Naive B cell (primary cell): Measurements from ENCODE around the gene TCAF1. TPM values are rescaled to one million over a fixed set of nuclear protein-coding genes. Genes with fewer than 3 reads are reported as not detected.

ENCODE experiments used
- ATAC-seq, 2 donors: fragments of 150-1000 bp; cut with Tn5 transposase; 2 replicates each; pipeline ENCODE4 v1.10.0; 2021; ENCODE audit warnings: low read depth in 2 of 2, mild to moderate bottlenecking in 2 of 2, moderate library complexity in 2 of 2
- DNase-seq: peaks from one replicate; pipeline ENCODE4 v3.0.0; 2022
- H3K27ac Mint-ChIP-seq, 6 donors: one replicate each; pipeline ENCODE4 v1.8.0; 2020 to 2022; ENCODE audit warnings: mild to moderate bottlenecking in 6 of 6, mixed read lengths in 6 of 6, moderate library complexity in 5 of 6, inconsistent platforms in 2 of 6
- H3K27me3 Mint-ChIP-seq, 3 donors: one replicate each; pipeline ENCODE4 v1.8.0; 2021 to 2022; ENCODE audit warnings: mixed read lengths in 3 of 3, mild to moderate bottlenecking in 1 of 3
- H3K36me3 Mint-ChIP-seq, 2 donors: one replicate each; pipeline ENCODE4 v1.8.0; 2020 to 2022; ENCODE audit warnings: mixed read lengths in 2 of 2, inconsistent platforms in 1 of 2, mild to moderate bottlenecking in 1 of 2
- H3K4me1 Mint-ChIP-seq, 3 donors: one replicate each; pipeline ENCODE4 v1.8.0; 2020 to 2022; ENCODE audit warnings: mixed read lengths in 3 of 3, inconsistent platforms in 1 of 3, mild to moderate bottlenecking in 1 of 3, moderate library complexity in 1 of 3
- H3K4me3 Mint-ChIP-seq, 8 donors: one replicate each; pipeline ENCODE4 v1.8.0; 2020 to 2022; ENCODE audit warnings: mild to moderate bottlenecking in 8 of 8, mixed read lengths in 8 of 8, moderate library complexity in 8 of 8, inconsistent platforms in 2 of 8
- H3K9me3 Mint-ChIP-seq, 7 donors: one replicate each; pipeline ENCODE4 v1.8.0; 2020 to 2022; ENCODE audit warnings: mixed read lengths in 7 of 7, mild to moderate bottlenecking in 5 of 7, inconsistent platforms in 2 of 7, moderate library complexity in 1 of 7
- polyA plus RNA-seq, 6 donors: library from polyadenylated mRNA; unstranded; fragments of 300-500 nt; fragmentation: Illumina TruSeq; gene quantifications; one replicate each; pipeline ENCODE4 v1.2.3, GENCODE V29; 2021; ENCODE audit warnings: low read depth in 6 of 6

The TCAF1 gene
- polyA plus RNA-seq, 6 donors from 2014 or later = 6.3 to 16.9 (median 8.5) TPM

DNA sequence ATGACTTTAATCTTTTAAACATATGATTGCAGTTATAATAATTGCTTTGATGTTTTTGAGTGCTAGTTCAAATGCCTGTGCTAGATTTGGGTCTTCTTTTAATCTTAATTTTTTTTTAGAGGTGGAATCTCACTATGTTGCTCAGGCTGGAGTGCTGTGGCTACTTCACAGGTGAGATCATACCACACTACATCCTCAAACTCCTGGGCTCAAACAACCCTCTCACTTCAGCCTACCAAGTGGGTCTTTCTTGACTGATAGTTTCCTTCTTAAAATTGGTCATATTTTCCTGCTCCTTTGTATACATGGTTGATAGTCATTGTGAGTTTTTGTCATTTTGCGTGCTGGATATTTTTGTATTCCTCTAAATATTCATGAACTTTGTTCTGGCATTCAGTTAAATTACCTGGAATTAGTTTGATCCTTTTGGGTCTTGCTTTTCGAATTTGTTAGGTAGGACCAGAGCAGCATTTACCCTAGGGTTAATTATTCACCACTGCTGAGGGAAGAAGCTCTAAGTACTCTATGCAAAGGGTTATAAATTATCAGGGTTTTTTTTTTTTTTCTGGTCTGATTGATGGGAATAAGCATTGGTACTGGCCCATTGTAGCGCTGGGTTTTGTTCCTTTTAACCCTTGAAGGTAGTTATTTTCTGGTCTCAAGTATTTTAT, 12.1 kb upstream of the TCAF1 start:
- Mint-ChIP-seq H3K9me3 (peaks cover 0 to 6% (median 0%) of the 10 kb centered on the region in 7 donors), H3K36me3 (no peaks in the 10 kb centered on the region), H3K27me3 (peaks cover 4 to 28% (median 28%) of the 10 kb centered on the region in 3 donors), H3K4me1 (no peaks in the 10 kb centered on the region), H3K27ac (no peak overlapping the region), H3K4me3 (no peak overlapping the region)
- DNase-seq (no peak), ATAC-seq (no peak)

DNA sequence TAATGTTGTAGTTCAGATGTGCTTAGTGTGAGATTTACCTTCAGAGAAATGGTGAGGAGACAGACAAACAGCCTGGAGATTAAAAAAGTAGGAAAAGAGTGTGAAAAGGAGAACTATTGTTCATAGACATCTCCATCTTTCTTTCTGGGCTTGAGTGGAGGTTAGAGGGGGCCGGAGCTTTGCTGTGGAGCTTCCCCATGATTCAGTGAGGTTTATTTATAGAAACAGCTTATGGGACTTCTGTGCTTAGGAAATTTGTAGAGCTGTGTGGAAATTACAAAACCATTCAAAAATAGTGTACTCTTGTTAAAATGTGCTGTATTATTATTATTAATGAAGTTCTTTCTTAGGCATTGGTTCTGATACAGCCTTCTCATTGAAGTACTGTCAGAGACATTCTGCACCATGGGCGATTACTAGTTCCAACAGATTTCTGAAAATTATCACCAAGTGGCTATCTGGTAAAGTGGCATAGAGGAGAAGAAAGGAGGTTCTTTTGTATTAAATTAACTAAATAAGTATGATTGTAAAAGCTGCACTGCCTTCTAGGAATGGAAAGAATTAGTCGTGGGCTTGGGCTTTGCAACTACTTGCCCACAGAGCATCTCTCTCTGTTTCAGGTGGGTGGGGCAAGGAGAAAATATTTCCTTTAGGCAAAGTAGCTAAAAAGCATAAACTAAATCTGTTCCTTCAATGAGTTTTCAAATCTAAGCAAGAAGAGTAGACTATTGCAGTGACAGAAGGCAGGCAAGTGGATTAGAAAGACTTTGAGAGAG, 8.7 kb upstream of the TCAF1 start:
- H3K27me3 Mint-ChIP-seq = peaks cover 9 to 20% (median 13%) of the 10 kb centered on the region in 3 donors
- H3K4me3 Mint-ChIP-seq = no peak overlapping the region
- no peaks in the 10 kb centered on the region for H3K9me3 Mint-ChIP-seq
- H3K27ac Mint-ChIP-seq = peak overlapping the region in 1 of 6 donors; percentile 5
- ATAC-seq (no peak), DNase-seq (no peak)
- no peaks in the 10 kb centered on the region for H3K36me3 Mint-ChIP-seq
- H3K4me1 Mint-ChIP-seq = no peaks in the 10 kb centered on the region

GRCh38 chr7:143909863-143910262, 7.9 kb upstream of the TCAF1 start:
- Mint-ChIP-seq H3K27ac (no peak overlapping the region), H3K9me3 (no peaks in the 10 kb centered on the region)
- DNase-seq = no peak

GRCh38 chr7:143908120-143908519, 6.1 kb upstream of the TCAF1 start:
- H3K27me3 Mint-ChIP-seq = peaks cover 10 to 26% (median 11%) of the 10 kb centered on the region in 3 donors
- H3K4me1 Mint-ChIP-seq = no peaks in the 10 kb centered on the region
- H3K9me3 Mint-ChIP-seq = no peaks in the 10 kb centered on the region

More at GRCh38 chr7:143909863-143910262, 7.9 kb upstream of the TCAF1 start:
- H3K36me3 Mint-ChIP-seq = no peaks in the 10 kb centered on the region
- peaks cover 13 to 26% (median 18%) of the 10 kb centered on the region in 3 donors for H3K27me3 Mint-ChIP-seq
- H3K4me1 Mint-ChIP-seq = no peaks in the 10 kb centered on the region
- no peak for ATAC-seq
- H3K4me3 Mint-ChIP-seq = no peak overlapping the region

DNA sequence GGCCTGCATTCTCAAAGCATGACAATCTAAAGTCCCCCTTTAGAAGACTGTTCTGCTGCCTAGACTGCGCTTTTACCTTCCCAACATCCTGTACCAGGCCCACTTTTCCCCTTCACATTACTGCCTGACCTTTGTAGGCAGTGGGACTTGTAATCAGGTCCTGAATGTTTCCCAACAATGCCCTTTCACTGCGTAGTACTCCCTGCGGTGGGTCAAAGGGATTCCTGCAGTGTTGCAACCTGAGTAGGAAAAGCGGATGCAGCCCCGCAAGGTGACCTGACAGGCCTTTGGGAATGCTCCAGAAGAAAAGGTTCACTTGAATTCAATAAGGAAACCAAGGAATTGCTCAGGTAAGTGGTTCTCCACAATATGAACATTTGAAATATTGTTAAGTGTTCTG, 4.9 kb upstream of the TCAF1 start:
- Mint-ChIP-seq H3K4me1 (peaks cover 0 to 5% (median 2%) of the 10 kb centered on the region in 3 donors), H3K27ac (no peak overlapping the region), H3K9me3 (no peaks in the 10 kb centered on the region), H3K4me3 (no peak overlapping the region), H3K36me3 (no peaks in the 10 kb centered on the region), H3K27me3 (peaks cover 10 to 26% (median 11%) of the 10 kb centered on the region in 3 donors)
- DNase-seq (no peak), ATAC-seq (no peak)

More at GRCh38 chr7:143908120-143908519, 6.1 kb upstream of the TCAF1 start:
- Mint-ChIP-seq H3K27ac (no peak overlapping the region), H3K36me3 (no peaks in the 10 kb centered on the region), H3K4me3 (no peak overlapping the region)
- DNase-seq = no peak
- ATAC-seq = no peak

GRCh38 chr7:143906151-143906550, 4.2 kb upstream of the TCAF1 start:
- peaks cover 4 to 11% (median 7%) of the 10 kb centered on the region in 3 donors for H3K4me1 Mint-ChIP-seq
- H3K4me3 Mint-ChIP-seq = no peak overlapping the region
- no peak overlapping the region for H3K27ac Mint-ChIP-seq
- no peak for ATAC-seq
- peaks cover 10 to 26% (median 11%) of the 10 kb centered on the region in 3 donors for H3K27me3 Mint-ChIP-seq
- no peak for DNase-seq
- no peaks in the 10 kb centered on the region for H3K36me3 Mint-ChIP-seq
- H3K9me3 Mint-ChIP-seq = no peaks in the 10 kb centered on the region

DNA sequence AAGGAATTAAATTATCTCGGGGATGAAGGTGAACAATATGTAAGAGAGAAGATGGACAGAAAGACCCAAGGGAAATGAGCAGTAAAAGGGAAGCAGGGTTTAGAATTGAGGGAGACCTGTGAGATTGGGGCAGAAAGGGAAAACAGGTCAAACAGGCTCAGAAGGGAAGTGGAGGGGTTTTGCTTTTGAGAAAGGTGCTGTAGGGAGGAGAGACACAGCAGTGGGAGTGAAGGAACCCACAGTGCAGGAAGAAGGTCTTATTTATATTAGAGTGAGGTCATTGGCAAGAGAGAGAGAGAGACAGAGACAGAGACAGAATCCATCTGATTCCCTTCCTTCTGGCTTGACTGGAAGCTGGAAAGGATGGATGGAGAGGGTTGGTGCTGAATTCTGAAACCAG, 3.5 kb upstream of the TCAF1 start:
- no peaks in the 10 kb centered on the region for H3K9me3 Mint-ChIP-seq
- DNase-seq (no peak), ATAC-seq (no peak)
- H3K27me3 Mint-ChIP-seq = peaks cover 10 to 24% (median 10%) of the 10 kb centered on the region in 3 donors
- no peak overlapping the region for H3K4me3 Mint-ChIP-seq
- H3K4me1 Mint-ChIP-seq = peaks cover 11 to 17% (median 13%) of the 10 kb centered on the region in 3 donors
- H3K36me3 Mint-ChIP-seq = no peaks in the 10 kb centered on the region
- H3K27ac Mint-ChIP-seq = no peak overlapping the region

- peak overlapping the region; percentile 86 to 99 (median 96) for H3K4me3 Mint-ChIP-seq
- H3K4me1 Mint-ChIP-seq = peaks cover 20 to 30% (median 25%) of the 10 kb centered on the region in 3 donors
- H3K36me3 Mint-ChIP-seq = no peaks in the 10 kb centered on the region
- peaks cover 6 to 10% (median 8%) of the 10 kb centered on the region in 3 donors for H3K27me3 Mint-ChIP-seq
- ATAC-seq (no peak), DNase-seq (no peak)
- peak overlapping the region; percentile 67 to 97 (median 94) for H3K27ac Mint-ChIP-seq
- H3K9me3 Mint-ChIP-seq = no peaks in the 10 kb centered on the region
Measured at GRCh38 chr7:143902332-143902899, 440 bp upstream of the TCAF1 start.

DNA sequence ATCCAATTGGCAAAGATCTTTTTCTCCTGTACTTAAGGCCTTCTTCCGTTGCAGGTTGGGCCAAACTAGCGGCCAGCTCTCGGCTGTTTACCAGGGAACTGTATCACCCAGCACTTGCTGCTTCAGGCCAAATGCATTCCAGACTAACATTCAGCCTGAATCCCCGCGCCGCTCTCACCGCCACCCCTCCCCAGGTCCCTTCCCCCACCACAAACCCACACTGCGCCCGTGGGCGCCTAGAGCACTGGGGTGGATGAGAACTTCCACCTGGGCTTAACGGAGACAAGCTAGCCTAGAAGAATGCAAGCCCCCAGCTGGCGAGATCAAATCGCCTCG, 676 bp downstream of the TCAF1 start:
- ATAC-seq = no peak
- H3K27me3 Mint-ChIP-seq = peaks cover 5 to 8% (median 6%) of the 10 kb centered on the region in 3 donors
- H3K9me3 Mint-ChIP-seq = no peaks in the 10 kb centered on the region
- H3K4me1 Mint-ChIP-seq = peaks cover 20 to 30% (median 25%) of the 10 kb centered on the region in 3 donors
- no peak for DNase-seq
- H3K4me3 Mint-ChIP-seq = peak overlapping the region; percentile 86 to 99 (median 96)
- H3K27ac Mint-ChIP-seq = peak overlapping the region; percentile 67 to 97 (median 94)
- H3K36me3 Mint-ChIP-seq = no peaks in the 10 kb centered on the region

DNA sequence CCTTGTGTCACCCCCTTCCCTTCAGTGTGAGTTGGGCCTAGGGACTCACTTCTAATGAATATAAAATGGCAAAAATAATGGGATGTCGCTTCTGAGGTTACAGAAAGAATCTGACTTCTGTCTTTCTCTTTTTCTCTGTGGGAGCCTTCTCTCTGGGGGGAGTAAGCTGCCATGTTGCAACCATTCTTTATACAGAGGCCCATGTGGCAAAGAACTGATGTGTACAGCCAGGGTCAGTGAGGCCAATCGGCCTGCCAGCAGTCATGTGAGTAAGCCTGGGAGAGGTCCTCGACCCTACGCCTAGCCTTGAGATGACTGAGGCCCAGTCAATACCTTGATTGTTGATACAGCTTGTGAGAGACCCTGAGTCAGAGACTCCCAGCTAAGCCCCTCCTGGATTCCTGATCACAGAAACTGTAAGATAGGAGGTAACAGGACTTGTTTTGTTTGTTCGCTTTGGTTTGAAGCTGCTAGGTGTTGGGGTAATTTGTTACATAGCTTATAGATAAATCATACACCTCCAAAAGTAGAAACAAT, 1.7 kb downstream of the TCAF1 start:
- Mint-ChIP-seq H3K9me3 (no peaks in the 10 kb centered on the region), H3K36me3 (no peaks in the 10 kb centered on the region), H3K27me3 (peaks cover 2 to 3% (median 2%) of the 10 kb centered on the region in 3 donors), H3K4me3 (peak overlapping the region; percentile 23 to 99 (median 90)), H3K27ac (peak overlapping the region in 4 of 6 donors; percentile 20 to 83 (median 62)), H3K4me1 (peaks cover 20 to 30% (median 25%) of the 10 kb centered on the region in 3 donors)
- no peak for ATAC-seq
- DNase-seq = no peak

DNA sequence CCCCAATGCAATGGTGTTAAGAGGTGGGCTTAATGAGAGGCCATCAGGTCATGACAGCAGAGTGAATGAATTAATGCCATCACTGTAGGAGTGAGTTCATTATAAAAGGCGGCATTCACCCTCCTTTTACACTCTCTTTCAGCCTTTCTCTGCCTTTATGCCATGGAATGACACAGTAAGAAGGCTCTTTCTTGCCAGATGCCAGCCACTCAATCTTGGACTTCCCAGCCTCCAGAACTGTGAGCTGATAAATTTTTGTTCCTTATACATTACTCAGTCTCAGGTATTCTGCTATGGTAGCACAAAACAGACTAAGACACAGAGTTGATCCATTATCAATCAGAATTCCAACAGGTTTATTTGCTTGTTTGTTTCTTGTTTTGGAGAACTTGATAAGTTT, 3.2 kb downstream of the TCAF1 start:
- Mint-ChIP-seq H3K27ac (no peak overlapping the region), H3K27me3 (no peaks in the 10 kb centered on the region), H3K4me3 (no peak overlapping the region), H3K36me3 (no peaks in the 10 kb centered on the region), H3K9me3 (no peaks in the 10 kb centered on the region), H3K4me1 (peaks cover 20 to 30% (median 25%) of the 10 kb centered on the region in 3 donors)
- DNase-seq (no peak), ATAC-seq (no peak)

DNA sequence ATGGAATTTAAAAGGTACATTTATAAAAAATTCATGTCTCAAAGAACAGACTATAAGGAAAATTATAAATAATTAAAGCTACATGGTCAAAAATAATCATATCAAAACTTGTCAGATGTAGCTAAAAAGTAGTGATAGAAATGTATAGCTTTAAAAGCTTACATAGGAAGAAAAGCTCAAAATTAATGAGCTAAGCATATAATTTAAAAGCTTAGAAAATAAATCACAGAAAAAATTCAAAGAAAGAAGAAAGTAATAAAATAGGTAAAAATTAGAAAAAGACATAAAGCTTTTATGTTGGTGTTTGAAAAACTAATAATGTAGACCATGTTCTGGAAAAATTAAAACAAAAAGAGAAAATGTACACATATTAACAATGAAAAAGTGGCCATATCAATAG, 5.3 kb downstream of the TCAF1 start:
- no peaks in the 10 kb centered on the region for H3K27me3 Mint-ChIP-seq
- no peak overlapping the region for H3K4me3 Mint-ChIP-seq
- H3K27ac Mint-ChIP-seq = no peak overlapping the region
- DNase-seq (no peak), ATAC-seq (no peak)
- peaks cover 20 to 24% (median 22%) of the 10 kb centered on the region in 3 donors for H3K4me1 Mint-ChIP-seq
- peaks cover 1 to 4% of the 10 kb centered on the region in 2 donors for H3K36me3 Mint-ChIP-seq
- peaks cover 0 to 7% (median 3%) of the 10 kb centered on the region in 7 donors for H3K9me3 Mint-ChIP-seq

DNA sequence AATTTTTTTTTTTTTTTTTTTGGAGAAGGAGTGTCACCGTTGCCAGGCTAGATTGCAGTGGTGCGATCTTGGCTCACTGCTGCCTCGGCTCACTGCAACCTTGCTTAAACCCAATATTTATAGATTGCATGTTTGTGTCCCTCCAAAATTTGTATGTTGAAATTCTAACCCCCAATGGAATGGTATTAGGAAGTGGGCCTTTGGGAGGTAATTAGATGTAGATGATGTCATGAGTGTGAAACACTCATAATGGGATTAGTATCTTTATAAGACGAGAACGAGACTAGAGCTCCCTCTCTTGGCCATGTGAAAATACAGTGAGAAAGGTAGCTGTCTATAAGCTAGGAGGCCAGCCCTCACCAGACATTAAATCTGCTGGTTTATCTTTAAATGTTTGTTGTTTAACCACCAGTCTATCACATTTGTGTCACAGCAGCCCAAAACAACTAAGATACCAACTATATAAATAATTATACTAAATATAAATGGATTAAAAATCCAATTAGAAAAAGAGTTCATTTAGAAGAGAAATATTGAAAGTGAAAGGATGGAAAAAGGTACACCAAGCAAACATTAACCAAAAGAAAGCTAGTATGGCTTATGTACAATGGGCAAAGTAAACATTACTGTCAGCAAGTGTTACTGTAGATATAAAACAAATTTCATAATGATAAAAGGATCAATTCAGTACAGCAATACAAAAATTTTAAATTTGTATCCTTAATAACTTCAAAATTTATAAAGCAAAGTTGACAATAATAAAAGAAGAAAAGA, 9.3 kb downstream of the TCAF1 start:
- peak; percentile 38 to 49 for ATAC-seq
- Mint-ChIP-seq H3K4me3 (no peak overlapping the region), H3K36me3 (peaks cover 22 to 25% of the 10 kb centered on the region in 2 donors), H3K4me1 (no peaks in the 10 kb centered on the region), H3K27me3 (no peaks in the 10 kb centered on the region), H3K27ac (no peak overlapping the region), H3K9me3 (peaks cover 5 to 23% (median 13%) of the 10 kb centered on the region in 7 donors)
- no peak for DNase-seq
